K562 (cell line): Measurements from ENCODE around the gene KAT5. TPM values are rescaled to one million over a fixed set of nuclear protein-coding genes. Genes with fewer than 3 reads are reported as not detected.
"Not testable (repeated sequence)": the region's sequence is repeated elsewhere in the genome, so short reads cannot be mapped to it uniquely, and the experiment has no call there.

Experiments used
- ATAC-seq: fragments of 200-7000 bp; cut with Tn5 transposase; 3 replicates; pipeline ENCODE4 v1.9.1; 2020; ENCODE audit warnings: moderate library complexity
- BruUV-seq: library from RNA; stranded (reverse); fragments of 400-500 nt; replicated peaks from 2 replicates; lab custom pipeline; 2021; lab: Mats Ljungman, UMichigan
- CTCF ChIA-PET: fragments of 300-600 bp; formaldehyde crosslinking; extraction: SDS; loops from one replicate; lab custom pipeline; 2021; ENCODE audit warnings: low intra/inter-chr PET ratio; lab: Yijun Ruan, JAX
- POLR2A ChIA-PET: fragments of 300-600, 350-650 bp; sonication (Branson Sonifier 250); formaldehyde crosslinking; extraction: SDS; loops from one replicate; lab custom pipeline; 2021; ENCODE audit warnings: antibody characterized with exemption, inconsistent platforms; lab: Yijun Ruan, JAX
- DNase-seq, 4 experiments: peaks; one replicate each; pipeline versions ENCODE4 v3.0.0 to v3.0.0-alpha.2; 2011 to 2018; ENCODE audit warnings: low spot score in 3 of 4, mixed read lengths in 3 of 4; ENCODE audit errors: extremely low read depth in 1 of 4
- FAIRE-seq: peaks from 2 replicates; lab custom pipeline; 2011; peaks lifted over from hg19 to GRCh38; lab: Jason Lieb, UNC
- H2AFZ ChIP-seq: 2 replicates; pipeline ENCODE4 v1.6.0; 2011; ENCODE audit warnings: low read depth, low read length, control low read depth, inconsistent platforms
- H3K27ac ChIP-seq: fragments of 200-600 bp; 3 replicates; pipeline ENCODE4 v1.8.0; 2011; ENCODE audit warnings: low read depth, mild to moderate bottlenecking, control low read depth, inconsistent platforms, low read length, moderate library complexity, mixed read lengths; ENCODE audit errors: extremely low read depth
- H3K27me3 ChIP-seq, 2 experiments: fragments of 300-600 bp in 1 of 2; 2 replicates in 1 of 2; 3 replicates in 1 of 2; pipeline versions ENCODE4 v1.6.0 to v1.8.0; 2011; ENCODE audit warnings: inconsistent platforms in 2 of 2, low read length in 2 of 2, mild to moderate bottlenecking in 1 of 2, mixed read lengths in 1 of 2, moderate library complexity in 1 of 2; ENCODE audit not compliant: control insufficient read depth in 2 of 2, insufficient read depth in 2 of 2
- H3K36me3 ChIP-seq: fragments of 300-600 bp; 3 replicates; pipeline ENCODE4 v1.8.0; 2011; ENCODE audit warnings: mild to moderate bottlenecking, low read length, inconsistent platforms; ENCODE audit not compliant: control insufficient read depth, insufficient read depth
- H3K4me1 ChIP-seq, 2 experiments: fragments of 200-600 bp in 1 of 2; replicated peaks in 1 of 2; 2 replicates in 1 of 2; 3 replicates in 1 of 2; pipeline versions ENCODE4 v1.5.1 to v1.8.0; 2011; ENCODE audit warnings: inconsistent platforms in 2 of 2, low read length in 2 of 2, mild to moderate bottlenecking in 1 of 2, mixed read lengths in 1 of 2, moderate library complexity in 1 of 2; ENCODE audit not compliant: control insufficient read depth in 2 of 2, insufficient read depth in 2 of 2
- H3K4me2 ChIP-seq: 2 replicates; pipeline ENCODE4 v1.6.1; 2011; ENCODE audit warnings: low read length, control low read depth, inconsistent platforms, mixed read lengths; ENCODE audit not compliant: insufficient read depth
- H3K4me3 ChIP-seq: fragments of 200-600 bp; sonication (generic), shearing (Covaris generic); 2 replicates; pipeline ENCODE4 v1.5.1; 2016; ENCODE audit warnings: control low read depth, inconsistent platforms
- H3K79me2 ChIP-seq: fragments of 200-600 bp; 3 replicates; pipeline ENCODE4 v1.8.0; 2011; ENCODE audit warnings: low read length, inconsistent platforms; ENCODE audit not compliant: control insufficient read depth, insufficient read depth
- H3K9ac ChIP-seq, 2 experiments: 2 replicates each; pipeline versions ENCODE4 v1.6.0 to v1.6.1; 2011; ENCODE audit warnings: low read depth in 2 of 2, low read length in 2 of 2, control low read depth in 1 of 2, inconsistent platforms in 1 of 2, mild to moderate bottlenecking in 1 of 2, mixed read lengths in 1 of 2; ENCODE audit not compliant: insufficient read depth in 1 of 2
- H3K9me1 ChIP-seq: one replicate; pipeline ENCODE4 v1.6.0; 2011; ENCODE audit warnings: inconsistent platforms, mild to moderate bottlenecking, low read length, moderate library complexity; ENCODE audit not compliant: control insufficient read depth, insufficient read depth
- H3K9me3 ChIP-seq: replicated peaks from 2 replicates; pipeline ENCODE4 v1.5.1; 2011; ENCODE audit warnings: low read depth, low read length, inconsistent platforms; ENCODE audit not compliant: control insufficient read depth, insufficient read depth
- H4K20me1 ChIP-seq: replicated peaks from 2 replicates; pipeline ENCODE4 v1.6.1; 2011; ENCODE audit warnings: low read length, inconsistent platforms, mixed read lengths; ENCODE audit not compliant: control insufficient read depth, insufficient read depth
- RFX1 ChIP-seq: fragments of 450-650 bp; IDR thresholded peaks from 2 replicates; pipeline ENCODE4 v1.6.1; 2016; ENCODE audit warnings: mild to moderate bottlenecking, moderate library complexity
- SMAD4 ChIP-seq: fragments of 250-450 bp; sonication (Bioruptor Pico); conservative IDR thresholded peaks from 2 replicates; pipeline ENCODE4 v1.8.0; 2021; ENCODE audit warnings: inconsistent platforms, mild to moderate bottlenecking, moderate library complexity
- ZNF75A ChIP-seq: fragments of 450-650 bp; formaldehyde crosslinking; IDR thresholded peaks from 2 replicates; pipeline ENCODE4 v1.4.0; 2020; ENCODE audit warnings: mild to moderate bottlenecking
- WGBS: fragments of 100-300 bp; shearing (Covaris generic); methylation state at CpG from one replicate; pipeline ENCODE4 v1.1.6; 2016; ENCODE audit warnings: low coverage, mixed read lengths; ENCODE audit not compliant: insufficient coverage; ENCODE audit errors: missing lambda C conversion rate; 5-methylcytosine and 5-hydroxymethylcytosine counted together
- in situ Hi-C: fragments of 300-500 bp; cut with MboI; formaldehyde crosslinking; loops from 4 replicates; pipeline ENCODE4 v1.15.0; 2018; ENCODE audit warnings: inconsistent platforms, mixed read lengths
- intact Hi-C: fragments of 100-400 bp; cut with micrococcal nuclease; formaldehyde crosslinking; loops from 2 replicates; pipeline ENCODE4 v1.14.2; 2022
- polyA plus RNA-seq, 8 experiments: library from polyadenylated mRNA; depleted of rRNA in 4 of 8; stranded (reverse) in 5 of 8; unstranded in 3 of 8; fragments of >200 nt; fragmentation: Nextera tagmentation in 2 of 8; fragmentation: Illumina TruSeq in 1 of 8; extraction: Ambion mirVana in 2 of 8; extraction: Trizol in 1 of 8; gene quantifications; 2 replicates each; pipeline versions ENCODE4 v1.2.1 to v1.2.3, GENCODE V29; 2011 to 2014; ENCODE audit warnings: inconsistent platforms in 1 of 8, missing spikeins in 1 of 8
- total RNA-seq, 7 experiments: library from RNA; depleted of rRNA in 6 of 7; stranded (reverse); fragments of >200 nt in 6 of 7; fragmentation: Illumina TruSeq in 2 of 7; extraction: Trizol in 2 of 7; gene quantifications; 2 replicates each; pipeline versions ENCODE4 v1.2.1 to v1.2.3, GENCODE V29; 2011 to 2021; ENCODE audit warnings: low replicate concordance in 1 of 7

KAT5 gene
- total and polyA plus RNA-seq, 9 of the 15 experiments (the other 6 are each of a cell fraction or from before 2014, with no cell fraction given), result 3.6 to 76.8 (median 52.7) TPM

GRCh38 chr11:65730461-65730860, 18.4 kb downstream of the KAT5 start:
- intact Hi-C loops (no loop called here), in situ Hi-C loops (no loop called here)

DNA sequence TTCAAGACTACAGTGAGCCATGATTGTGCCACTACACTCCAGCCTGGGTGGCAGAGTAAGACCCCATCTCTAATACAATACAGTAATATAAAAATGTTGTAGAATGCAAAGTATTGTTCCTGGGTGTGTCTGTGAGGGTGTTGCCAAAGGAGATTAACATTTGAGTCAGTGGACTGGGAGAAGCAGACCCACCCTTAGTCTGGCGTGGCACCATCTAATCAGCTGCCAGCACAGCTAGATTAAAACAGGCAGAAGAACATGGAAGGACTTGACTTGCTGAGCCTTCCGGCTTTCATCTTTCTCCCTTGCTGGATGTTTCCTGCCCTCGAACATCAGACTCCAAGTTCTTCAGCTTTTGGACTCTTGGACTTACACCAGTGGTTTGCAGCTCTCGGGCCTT, 23.1 kb downstream of the KAT5 start:
- DNase-seq, ATAC-seq, H2AFZ ChIP-seq, FAIRE-seq, in situ Hi-C loops, CTCF ChIA-PET, H4K20me1 ChIP-seq, H3K27ac ChIP-seq, H3K4me3 ChIP-seq, H3K4me1 ChIP-seq, H3K36me3 ChIP-seq, BruUV-seq, H3K9me3 ChIP-seq, H3K9me1 ChIP-seq, H3K27me3 ChIP-seq, intact Hi-C loops, H3K79me2 ChIP-seq, H3K4me2 ChIP-seq, H3K9ac ChIP-seq: not testable (repeated sequence)
- 3% methylated on average over 4 of the region's 4 CpGs for WGBS
- POLR2A ChIA-PET, result interaction anchor here (0.6 to 2.3 kb wide), 2 partner anchors 14 to 678 kb away, joined by 3 to 9 read pairs; partner anchors contain the start of gene RNASEH2C

More at GRCh38 chr11:65730461-65730860, 18.4 kb downstream of the KAT5 start:
- Histone ChIP-seq H3K9me3 (no peaks in the 10 kb centered on the region; the same call in 1 of the 2 replicates), H3K79me2 (no peaks in the 10 kb centered on the region), H3K36me3 (no peaks in the 10 kb centered on the region), H2AFZ (no peak overlapping the region), H3K27ac (no peak overlapping the region), H3K9me1 (no peaks in the 10 kb centered on the region), H3K4me1 (peaks cover 3 to 6% of the 10 kb centered on the region in 2 experiments; a peak in 3 of 5 replicates), H3K9ac (no peak overlapping the region), H4K20me1 (no peaks in the 10 kb centered on the region), H3K27me3 (peaks cover 2 to 9% of the 10 kb centered on the region in 2 experiments; a peak in 3 of 5 replicates), H3K4me3 (no peak overlapping the region), H3K4me2 (no peak overlapping the region)
- no peak for FAIRE-seq
- 6% methylated on average over 5 of the region's 5 CpGs for WGBS
- TF ChIP-seq SMAD4 (CRISPR knock-in tag), result no peak
- TF ChIP-seq RFX1, result peak; percentile 82
- TF ChIP-seq ZNF75A, result no peak
- no peak for ATAC-seq
- no peak for DNase-seq
- POLR2A ChIA-PET, result no interaction called here
- BruUV-seq, result no TSS peak
- CTCF ChIA-PET, result no interaction called here
